HG02943 (cell line): Measurements from ENCODE around the gene ATOH7.
"Not testable (repeated sequence)": the region's sequence is repeated elsewhere in the genome, so short reads cannot be mapped to it uniquely, and the experiment has no call there.

ENCODE experiments used
- ATAC-seq: cut with Tn5 transposase; IDR thresholded peaks from one replicate; pipeline ENCODE4 v1.9.1; 2021; ENCODE audit warnings: mild to moderate bottlenecking, low read depth, moderate library complexity; ENCODE audit not compliant: unreplicated experiment

Gene ATOH7

DNA sequence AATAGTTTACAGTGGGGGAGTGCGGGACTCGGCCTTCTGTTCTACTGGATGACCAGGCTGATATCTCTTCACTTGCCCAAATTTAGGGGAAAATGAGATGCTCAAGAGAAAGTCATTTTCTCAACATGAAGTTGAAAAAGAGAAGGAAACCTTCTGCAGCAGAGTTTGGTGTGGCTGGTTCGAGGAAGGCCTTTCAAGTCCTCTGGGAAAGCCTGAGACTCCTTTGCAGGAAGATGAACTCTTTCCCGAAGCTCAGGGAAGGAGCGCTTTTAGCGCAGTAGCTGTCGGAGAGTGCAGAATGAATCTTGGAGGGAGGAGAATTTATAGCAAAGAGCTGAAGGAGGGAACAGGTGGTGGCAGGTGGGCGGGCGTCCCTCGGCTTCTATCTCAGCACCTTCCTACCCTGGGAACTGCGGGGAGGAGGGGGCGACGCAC lies at the start of gene ATOH7:
Gene ATOH7, minus strand, starts transcription at position 297 of the 435 bp plus-strand sequence. CDS start 436 bp downstream, outside the sequence.
- ATAC-seq = no peak

- ATAC-seq = no peak
Observed at GRCh38 chr10:68280758-68281157, 48.8 kb upstream of the ATOH7 start.

DNA sequence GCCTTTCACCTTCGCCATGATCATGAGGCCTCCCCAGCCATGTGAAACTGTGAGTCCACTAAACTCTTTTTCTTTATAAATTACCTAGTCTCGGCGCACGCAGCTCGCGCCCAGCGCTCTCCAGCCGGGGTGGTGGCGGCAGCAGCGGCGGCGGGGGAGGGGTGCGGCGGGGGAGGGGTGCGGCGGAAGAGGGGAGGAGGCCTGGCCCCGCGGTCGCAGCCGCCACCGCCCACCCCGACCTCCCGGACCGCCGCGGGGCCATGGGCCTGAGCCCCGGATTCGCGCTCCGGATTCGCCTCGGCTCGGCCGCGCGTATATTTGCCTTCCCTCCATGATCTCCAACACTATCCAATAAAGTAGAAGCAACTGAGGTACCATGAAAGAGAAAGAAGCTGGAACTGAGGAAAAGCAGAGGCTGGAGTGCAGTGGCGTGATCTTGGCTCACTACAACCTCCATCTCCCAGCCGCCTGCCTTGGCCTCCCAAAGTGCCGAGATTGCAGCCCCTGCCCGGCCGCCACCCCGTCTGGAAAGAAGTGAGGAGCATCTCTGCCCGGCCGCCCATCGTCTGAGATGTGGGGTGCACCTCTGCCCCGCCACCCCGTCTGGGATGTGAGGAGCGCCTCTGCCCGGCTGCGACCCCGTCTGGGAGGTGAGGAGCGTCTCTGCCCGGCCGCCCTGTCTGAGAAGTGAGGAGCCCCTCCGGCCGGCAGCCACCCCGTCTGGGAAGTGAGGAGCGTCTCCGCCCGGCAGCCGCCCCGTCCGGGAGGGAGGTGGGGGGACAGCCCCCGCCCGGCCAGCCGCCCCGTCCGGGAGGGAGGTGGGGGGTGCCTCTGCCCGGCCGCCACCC lies 47.2 kb upstream of the ATOH7 start:
- ATAC-seq = not testable (repeated sequence)

DNA sequence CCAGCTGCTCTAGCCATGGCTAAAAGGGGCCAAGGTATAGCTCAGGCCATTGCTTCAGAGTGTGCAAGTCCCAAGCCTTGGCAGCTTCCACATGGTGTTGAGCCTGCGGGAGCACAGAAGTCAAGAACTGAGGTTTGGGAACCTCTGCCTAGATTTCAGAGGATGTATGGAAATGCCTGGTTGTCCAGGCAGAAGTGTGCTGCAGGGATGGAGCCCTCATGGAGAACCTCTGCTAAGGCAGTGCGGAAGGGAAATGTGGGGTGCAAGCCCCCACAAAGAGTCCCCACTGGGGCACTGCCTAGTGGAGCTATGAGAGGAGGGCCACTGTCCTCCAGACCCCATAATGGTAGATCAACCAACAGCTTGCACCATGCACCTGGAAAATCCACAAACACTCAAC lies 45.9 kb upstream of the ATOH7 start:
- not testable (repeated sequence) for ATAC-seq

DNA sequence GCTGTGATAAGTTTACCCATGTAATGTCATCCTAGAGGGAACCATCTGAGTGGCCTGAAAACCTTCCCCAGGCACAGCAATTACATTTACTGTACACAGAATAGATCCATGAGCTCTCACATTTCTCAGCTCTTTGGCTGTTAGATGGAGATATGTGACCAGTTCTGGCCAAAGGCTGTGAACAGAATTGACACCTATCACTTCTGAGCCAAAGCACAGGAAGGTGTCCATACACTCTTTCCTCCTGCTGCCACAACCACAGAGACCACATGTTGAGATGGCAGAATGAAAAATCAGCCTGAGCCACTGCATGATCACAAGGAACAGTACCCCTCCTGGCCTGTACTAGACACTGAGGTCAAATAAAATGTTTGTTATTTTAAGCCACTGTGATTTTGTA lies 44.3 kb upstream of the ATOH7 start:
- ATAC-seq = no peak

- no peak for ATAC-seq
Observed at GRCh38 chr10:68275600-68276126, 43.8 kb upstream of the ATOH7 start.

GRCh38 chr10:68272833-68273232 lies 40.9 kb upstream of the ATOH7 start:
- ATAC-seq = no peak

GRCh38 chr10:68271196-68271882 lies 39.4 kb upstream of the ATOH7 start:
- no peak for ATAC-seq

GRCh38 chr10:68269562-68270290 lies 37.8 kb upstream of the ATOH7 start:
- no peak for ATAC-seq

DNA sequence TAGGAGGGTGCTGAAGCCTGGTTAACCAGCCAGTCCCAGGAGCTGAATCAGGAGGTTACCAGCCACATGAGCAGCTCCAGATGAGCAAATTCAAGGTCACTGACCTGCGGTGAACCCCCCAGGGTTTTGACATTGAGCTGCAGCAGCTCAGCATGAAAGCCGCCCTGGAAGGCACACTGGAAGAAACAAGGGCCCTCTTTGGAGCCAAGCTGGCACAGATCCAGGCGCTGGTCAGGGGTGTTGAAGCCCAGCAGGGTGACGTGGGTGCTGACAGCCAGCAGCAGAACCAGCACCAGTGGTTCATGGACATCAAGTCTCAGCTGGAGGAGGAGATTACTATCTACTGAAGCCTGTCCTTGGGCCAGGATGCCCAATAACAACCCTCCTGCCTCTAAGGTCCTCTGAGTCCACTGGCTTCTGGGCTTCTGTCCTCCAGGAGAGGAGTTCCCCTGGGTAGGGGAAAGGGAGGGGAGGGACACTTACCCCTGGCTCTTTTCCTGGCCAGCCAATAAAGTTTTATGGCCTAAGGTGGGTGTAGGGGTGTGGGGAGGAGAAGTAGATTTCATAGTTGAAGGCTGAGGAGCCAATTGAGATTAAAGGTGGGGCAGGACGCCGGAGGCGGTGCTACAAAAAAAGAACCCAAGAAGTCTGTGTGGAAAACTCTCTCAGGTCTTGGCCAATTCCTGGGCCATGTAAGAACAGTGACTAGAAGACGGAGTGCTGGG lies 29.4 kb upstream of the ATOH7 start:
- no peak for ATAC-seq

DNA sequence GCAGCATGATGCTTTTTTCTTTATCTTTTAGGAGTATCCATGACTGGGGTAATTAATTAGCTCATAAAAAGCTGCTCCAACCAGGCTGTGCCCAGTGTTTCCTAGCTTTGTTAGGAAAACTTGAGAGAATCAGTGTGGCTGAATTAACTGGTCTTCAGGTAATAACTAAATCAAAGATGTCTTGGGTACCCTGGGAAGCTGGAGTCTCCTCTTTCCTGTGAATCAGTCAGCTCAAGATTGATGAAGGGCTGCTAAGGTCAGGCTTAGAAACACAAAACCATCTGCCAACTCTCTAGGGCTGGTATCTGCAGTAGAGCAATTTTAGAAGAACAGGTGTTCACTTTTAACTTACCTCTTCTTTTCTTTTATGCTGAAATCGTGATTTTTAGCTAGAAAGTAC lies 21.4 kb upstream of the ATOH7 start:
- ATAC-seq = no peak

GRCh38 chr10:68251625-68252495 lies 19.9 kb upstream of the ATOH7 start:
- ATAC-seq = no peak

- no peak for ATAC-seq
Observed at GRCh38 chr10:68251151-68251550, 19.2 kb upstream of the ATOH7 start.

DNA sequence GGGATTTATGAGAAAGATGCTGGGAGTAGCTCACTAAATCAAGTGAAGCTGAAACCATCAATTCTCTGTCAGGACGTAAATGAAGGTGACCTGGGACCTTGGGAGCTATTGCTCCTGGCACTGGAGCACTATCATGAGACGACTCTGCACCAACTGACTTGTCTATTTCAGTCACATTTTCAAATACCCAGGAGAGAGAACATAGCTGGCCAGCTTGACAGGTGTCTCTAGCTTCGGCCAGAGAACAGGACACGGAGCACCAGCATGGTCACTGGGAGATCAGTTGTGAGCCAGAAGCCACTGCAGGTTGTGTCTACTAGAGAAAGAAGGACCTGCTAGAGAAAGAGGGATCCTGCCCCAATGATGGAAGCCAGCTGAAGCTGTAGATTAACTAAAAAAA lies 17.4 kb upstream of the ATOH7 start:
- ATAC-seq = no peak

- ATAC-seq = no peak
Observed at GRCh38 chr10:68247931-68248330, 16.0 kb upstream of the ATOH7 start.

GRCh38 chr10:68246397-68246796 lies 14.5 kb upstream of the ATOH7 start:
- not testable (repeated sequence) for ATAC-seq

GRCh38 chr10:68242051-68242450 lies 10.1 kb upstream of the ATOH7 start:
- ATAC-seq = no peak

DNA sequence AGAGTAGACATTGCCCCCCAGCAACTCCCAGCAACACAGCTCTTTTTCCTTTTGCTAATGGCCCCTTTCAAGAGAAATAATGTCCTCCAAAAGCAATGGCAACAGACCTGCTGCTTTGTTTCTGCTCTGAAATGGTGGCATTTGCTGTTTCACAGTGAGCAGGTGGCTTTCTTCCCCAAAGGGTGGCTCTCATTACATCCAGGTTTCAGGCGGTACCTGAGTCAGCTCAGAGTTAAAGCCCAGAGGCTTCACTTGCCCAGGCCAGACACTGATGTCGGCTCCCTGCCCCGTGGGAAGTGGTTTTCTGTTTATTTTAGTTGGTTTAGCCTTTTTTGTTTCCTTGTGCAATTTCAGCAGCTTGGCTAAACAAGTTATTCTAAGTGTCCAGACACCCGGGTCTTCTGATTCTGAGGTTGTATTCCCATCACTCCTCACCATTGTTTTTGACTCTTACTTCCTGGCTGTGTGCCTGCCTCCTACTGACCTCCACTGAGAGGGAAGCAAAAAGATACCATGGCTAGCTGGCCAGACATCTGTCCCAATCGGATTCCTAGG lies 7.8 kb upstream of the ATOH7 start:
- ATAC-seq = no peak

- no peak for ATAC-seq
Observed at GRCh38 chr10:68239069-68239468, 7.2 kb upstream of the ATOH7 start.
